ENCODE results near the gene MPP4. TPM values are rescaled to one million over a fixed set of nuclear protein-coding genes. Genes with fewer than 3 reads are reported as not detected.
A peak's percentile ranks its signal among the peaks of the same experiment; 100 is the strongest.

MPP4 gene
- total and polyA plus RNA-seq, 12 donors: 0.28 to 1.2 (median 0.58) TPM; not detected in 1

DNA sequence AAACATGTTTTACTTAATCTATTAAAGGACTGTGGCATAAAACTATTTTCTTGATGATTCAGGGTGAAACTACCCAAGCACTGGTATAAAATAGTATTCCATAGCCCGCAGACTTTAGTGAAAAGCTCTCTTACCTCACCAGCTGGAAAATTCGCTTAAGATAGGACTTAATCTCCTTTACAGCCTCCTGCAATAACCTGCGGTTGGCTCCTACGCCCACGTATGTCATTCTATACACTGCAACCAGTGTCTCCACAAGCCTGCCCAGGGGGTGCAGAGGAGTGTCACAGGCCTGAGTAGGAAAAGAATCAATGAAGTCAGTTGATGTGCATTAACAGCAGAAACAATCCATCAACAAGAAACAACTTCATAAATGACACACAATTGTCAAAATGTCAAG, 11.3 kb upstream of the MPP4 start:
- Histone ChIP-seq H3K27ac (no peak overlapping the region), H3K9me3 (replicated peaks in 1 of 3) (no peaks in the 10 kb centered on the region), H3K4me3 (no peak overlapping the region), H3K4me1 (replicated peaks in 1 of 2) (no peaks in the 10 kb centered on the region), H3K27me3 (no peaks in the 10 kb centered on the region), H3K36me3 (replicated peaks in 1 of 2) (peaks cover 0 to 43% of the 10 kb centered on the region in 2 donors)
- DNase-seq: no peak
- TF ChIP-seq, protein P1, sequence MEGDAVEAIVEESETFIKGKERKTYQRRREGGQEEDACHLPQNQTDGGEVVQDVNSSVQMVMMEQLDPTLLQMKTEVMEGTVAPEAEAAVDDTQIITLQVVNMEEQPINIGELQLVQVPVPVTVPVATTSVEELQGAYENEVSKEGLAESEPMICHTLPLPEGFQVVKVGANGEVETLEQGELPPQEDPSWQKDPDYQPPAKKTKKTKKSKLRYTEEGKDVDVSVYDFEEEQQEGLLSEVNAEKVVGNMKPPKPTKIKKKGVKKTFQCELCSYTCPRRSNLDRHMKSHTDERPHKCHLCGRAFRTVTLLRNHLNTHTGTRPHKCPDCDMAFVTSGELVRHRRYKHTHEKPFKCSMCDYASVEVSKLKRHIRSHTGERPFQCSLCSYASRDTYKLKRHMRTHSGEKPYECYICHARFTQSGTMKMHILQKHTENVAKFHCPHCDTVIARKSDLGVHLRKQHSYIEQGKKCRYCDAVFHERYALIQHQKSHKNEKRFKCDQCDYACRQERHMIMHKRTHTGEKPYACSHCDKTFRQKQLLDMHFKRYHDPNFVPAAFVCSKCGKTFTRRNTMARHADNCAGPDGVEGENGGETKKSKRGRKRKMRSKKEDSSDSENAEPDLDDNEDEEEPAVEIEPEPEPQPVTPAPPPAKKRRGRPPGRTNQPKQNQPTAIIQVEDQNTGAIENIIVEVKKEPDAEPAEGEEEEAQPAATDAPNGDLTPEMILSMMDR (IDR thresholded peaks at IDR 0.05): no peak
- no peak for TF ChIP-seq POLR2A (IDR thresholded peaks at IDR 0.05)
- 92 to 97% (median 93%) methylated on average over 5 of the region's 5 CpGs for WGBS, 4 donors
- intact Hi-C loops (cut with DNase I): no loop called here

DNA sequence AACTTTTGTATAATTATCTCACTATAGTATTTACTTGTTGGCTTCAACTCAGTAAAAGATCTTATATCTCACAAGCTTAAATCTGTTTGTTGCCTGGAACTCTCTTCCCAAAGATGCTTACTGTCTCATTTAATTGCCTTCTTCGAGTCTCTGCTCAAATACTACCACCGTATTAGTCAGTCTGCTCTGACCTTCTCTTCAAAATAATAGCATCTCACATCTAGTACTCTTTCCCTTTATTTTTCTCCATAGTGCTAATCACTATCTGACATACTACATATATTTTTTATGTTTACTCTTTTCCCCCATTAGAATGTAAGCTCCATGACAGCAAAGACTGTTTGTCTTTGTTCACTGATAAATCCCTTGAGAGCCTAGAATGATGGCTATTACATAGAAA, 10.6 kb upstream of the MPP4 start:
- 65 to 85% (median 77%) methylated on average over 2 of the region's 2 CpGs for WGBS, 4 donors

DNA sequence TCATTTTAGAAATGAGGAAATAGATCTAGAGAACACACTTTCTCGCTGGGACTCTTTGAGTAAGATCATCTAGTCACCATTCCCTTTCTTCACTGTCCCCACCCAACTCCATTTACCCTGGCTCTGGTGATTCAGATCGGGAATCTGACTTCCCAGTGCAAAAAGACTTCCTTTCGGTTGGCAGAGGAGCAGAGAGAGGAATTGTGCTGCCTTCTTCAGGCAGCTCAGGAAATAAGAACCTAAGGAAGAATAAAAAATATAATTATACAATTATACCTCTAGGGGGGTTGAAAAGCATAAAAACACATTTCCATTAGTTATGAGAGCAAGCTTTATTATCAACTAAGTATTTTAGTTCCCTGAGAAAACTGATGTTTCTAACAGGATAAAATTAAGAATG, 9.3 kb upstream of the MPP4 start:
- DNase-seq: peak in 2 of 7 donors; percentile 17 to 21
- TF ChIP-seq, protein P1 (IDR thresholded peaks at IDR 0.05): peak in 1 of 6 experiments; percentile 14
- TF ChIP-seq POLR2A (IDR thresholded peaks at IDR 0.05): no peak
- Histone ChIP-seq H3K9me3 (replicated peaks in 1 of 3) (no peaks in the 10 kb centered on the region), H3K4me3 (no peak overlapping the region), H3K36me3 (replicated peaks in 1 of 2) (peaks cover 0 to 42% of the 10 kb centered on the region in 2 donors), H3K27ac (no peak overlapping the region), H3K4me1 (replicated peaks in 1 of 2) (no peaks in the 10 kb centered on the region), H3K27me3 (no peaks in the 10 kb centered on the region)
- 63 to 70% (median 69%) methylated on average over 3 of the region's 3 CpGs for WGBS, 4 donors
- intact Hi-C loops (cut with DNase I): no loop called here

More for the DNA sequence above, 10.6 kb upstream of the MPP4 start:
- intact Hi-C loops (cut with DNase I): no loop called here
- H3K36me3 ChIP-seq (replicated peaks in 1 of 2): peaks cover 0 to 43% of the 10 kb centered on the region in 2 donors
- no peaks in the 10 kb centered on the region for H3K27me3 ChIP-seq
- no peak for DNase-seq
- H3K4me1 ChIP-seq (replicated peaks in 1 of 2): no peaks in the 10 kb centered on the region
- H3K4me3 ChIP-seq: no peak overlapping the region
- TF ChIP-seq POLR2A (IDR thresholded peaks at IDR 0.05): no peak
- TF ChIP-seq, protein P1 (IDR thresholded peaks at IDR 0.05): no peak
- no peak overlapping the region for H3K27ac ChIP-seq
- no peaks in the 10 kb centered on the region for H3K9me3 ChIP-seq (replicated peaks in 1 of 3)

DNA sequence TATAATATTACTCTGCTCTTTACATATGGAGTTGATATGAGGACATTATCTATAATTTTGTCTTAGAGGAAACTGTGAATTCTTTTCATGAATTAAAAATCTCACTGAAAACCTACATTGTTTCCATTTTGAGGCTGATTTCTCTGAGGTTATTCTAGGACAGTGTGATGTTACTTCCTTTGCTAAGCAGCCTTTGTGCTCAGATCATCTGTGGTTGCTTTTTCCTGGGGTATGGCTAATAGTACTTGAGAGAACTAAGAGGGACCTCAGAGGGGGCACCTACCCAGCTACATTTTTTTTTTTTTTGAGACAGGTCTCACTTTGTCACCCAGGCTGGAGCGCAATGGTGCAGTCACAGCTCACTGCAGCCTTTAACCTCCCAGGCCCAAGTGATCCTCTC, 8.7 kb upstream of the MPP4 start:
- Histone ChIP-seq H3K4me3 (no peak overlapping the region), H3K36me3 (replicated peaks in 1 of 2) (peaks cover 0 to 42% of the 10 kb centered on the region in 2 donors), H3K4me1 (replicated peaks in 1 of 2) (no peaks in the 10 kb centered on the region), H3K9me3 (replicated peaks in 1 of 3) (no peaks in the 10 kb centered on the region), H3K27me3 (no peaks in the 10 kb centered on the region), H3K27ac (no peak overlapping the region)
- 100% methylated on average over 1 of the region's 1 CpG for WGBS, 4 donors
- no peak for DNase-seq
- no peak for TF ChIP-seq POLR2A (IDR thresholded peaks at IDR 0.05)
- TF ChIP-seq, protein P1 (IDR thresholded peaks at IDR 0.05): no peak
- intact Hi-C loops (cut with DNase I): no loop called here
